GM19023 (cell line): ENCODE data around the gene ILK.

Experiments used
- ATAC-seq: cut with Tn5 transposase; IDR thresholded peaks from one replicate; pipeline ENCODE4 v1.9.1; 2021; ENCODE audit warnings: mild to moderate bottlenecking, moderate library complexity; ENCODE audit not compliant: unreplicated experiment

Gene ILK

GRCh38 chr11:6604790-6605189, 1.2 kb downstream of the ILK start:
- ATAC-seq, result no peak

- ATAC-seq, result peak; percentile 34
These were observed 3.1 kb downstream of the ILK start for GRCh38 chr11:6606471-6607189.

- ATAC-seq, result no peak
These were observed 3.7 kb downstream of the ILK start for GRCh38 chr11:6607190-6607795.

GRCh38 chr11:6608011-6608410, 4.4 kb downstream of the ILK start:
- no peak for ATAC-seq

- no peak for ATAC-seq
These were observed 5.3 kb downstream of the ILK start for GRCh38 chr11:6608726-6609501.

- no peak for ATAC-seq
These were observed 6.0 kb downstream of the ILK start for GRCh38 chr11:6609502-6610015.

- ATAC-seq, result no peak
These were observed 7.0 kb downstream of the ILK start for GRCh38 chr11:6610591-6610990.

GRCh38 chr11:6611092-6611962, 7.8 kb downstream of the ILK start:
- ATAC-seq, result peak; percentile 1

GRCh38 chr11:6611963-6612212, 8.3 kb downstream of the ILK start:
- peak; percentile 17 for ATAC-seq

GRCh38 chr11:6612213-6613041, 8.9 kb downstream of the ILK start, which contains the start of gene TAF10:
Gene TAF10, minus strand, starts transcription at chr11:6612216. Its CDS starts 27 bp downstream, at chr11:6612189.
- ATAC-seq, result peak; percentile 94

GRCh38 chr11:6613496-6613895, 9.9 kb downstream of the ILK start:
- ATAC-seq, result no peak

GRCh38 chr11:6614446-6614845, 10.9 kb downstream of the ILK start:
- no peak for ATAC-seq

- no peak for ATAC-seq
These were observed 11.5 kb downstream of the ILK start for GRCh38 chr11:6615046-6615445.

GRCh38 chr11:6615882-6616585, 12.5 kb downstream of the ILK start:
- ATAC-seq, result no peak

- ATAC-seq, result no peak
These were observed 13.1 kb downstream of the ILK start for GRCh38 chr11:6616596-6617250.

GRCh38 chr11:6617315-6617781, 13.8 kb downstream of the ILK start:
- no peak for ATAC-seq

GRCh38 chr11:6618117-6619003, 14.8 kb downstream of the ILK start:
- ATAC-seq, result peak; percentile 10
